ENCODE data around the gene ABCD4.
A peak's percentile ranks its signal among the peaks of the same experiment; 100 is the strongest.

ABCD4 gene

GRCh38 chr14:74257941-74258763 lies 44.6 kb downstream of the ABCD4 start:
- DNase-seq = no peak

- DNase-seq = peak; percentile 78
Observed at GRCh38 chr14:74257078-74257940, 45.4 kb downstream of the ABCD4 start.

- no peak for DNase-seq
Observed at GRCh38 chr14:74255281-74255680, 47.5 kb downstream of the ABCD4 start.

- no peak for DNase-seq
Observed at GRCh38 chr14:74249433-74250375, 53.0 kb downstream of the ABCD4 start.

GRCh38 chr14:74248017-74248416 lies 54.7 kb downstream of the ABCD4 start:
- no peak for DNase-seq

- no peak for DNase-seq
Observed at GRCh38 chr14:74246542-74246941, 56.2 kb downstream of the ABCD4 start.

GRCh38 chr14:74245292-74245691 lies 57.4 kb downstream of the ABCD4 start:
- DNase-seq = no peak

- no peak for DNase-seq
Observed at GRCh38 chr14:74244115-74244514, 58.6 kb downstream of the ABCD4 start.

GRCh38 chr14:74243051-74243450 lies 59.7 kb downstream of the ABCD4 start:
- DNase-seq = no peak

- no peak for DNase-seq
Observed at GRCh38 chr14:74242780-74243042, 60.0 kb downstream of the ABCD4 start.

GRCh38 chr14:74242021-74242779 lies 60.5 kb downstream of the ABCD4 start:
- DNase-seq = no peak

GRCh38 chr14:74241652-74242017 lies 61.1 kb downstream of the ABCD4 start:
- no peak for DNase-seq

- DNase-seq = no peak
Observed at GRCh38 chr14:74240794-74241651, 61.7 kb downstream of the ABCD4 start.

GRCh38 chr14:74239848-74240793 lies 62.6 kb downstream of the ABCD4 start:
- DNase-seq = no peak

GRCh38 chr14:74238974-74239847 lies 63.5 kb downstream of the ABCD4 start, which contains the start of gene VSX2:
Gene VSX2, plus strand, starts transcription at chr14:74239449. Its CDS starts 113 bp downstream, at chr14:74239562.
- DNase-seq = no peak

- DNase-seq = no peak
Observed at GRCh38 chr14:74237441-74237840, 65.3 kb downstream of the ABCD4 start.
